Urinary bladder (tissue), 4 donors: ENCODE data around the gene DGLUCY. TPM values are rescaled to one million over a fixed set of nuclear protein-coding genes. Genes with fewer than 3 reads are reported as not detected.

Source experiments
- DNase-seq: peaks from one replicate; pipeline ENCODE4 v3.0.0-alpha.2; 2015; ENCODE audit errors: extremely low spot score
- H3K27ac ChIP-seq: one replicate; pipeline ENCODE4 v1.5.1; 2013; ENCODE audit warnings: low read depth, mild to moderate bottlenecking, moderate library complexity
- H3K36me3 ChIP-seq: one replicate; pipeline ENCODE4 v1.6.1; 2013; ENCODE audit warnings: mild to moderate bottlenecking, moderate library complexity; ENCODE audit not compliant: insufficient read depth
- H3K4me1 ChIP-seq: one replicate; pipeline ENCODE4 v1.6.1; 2013; ENCODE audit warnings: mild to moderate bottlenecking, moderate library complexity; ENCODE audit not compliant: insufficient read depth
- H3K4me3 ChIP-seq: one replicate; pipeline ENCODE4 v1.5.1; 2013; ENCODE audit warnings: low read depth, low read length
- WGBS: extraction: QIAGEN DNeasy Blood & Tissue Kit; methylation state at CpG from one replicate; pipeline ENCODE4 v1.1.7; 2013; 5-methylcytosine and 5-hydroxymethylcytosine counted together
- polyA plus RNA-seq: library from polyadenylated mRNA; stranded (reverse); fragments of 200-250 nt; gene quantifications from one replicate; pipeline ENCODE4 v1.2.3, GENCODE V29; 2013
- total RNA-seq: library from RNA; depleted of rRNA; stranded (reverse); fragments of >200 nt; gene quantifications from one replicate; pipeline ENCODE4 v1.2.3, GENCODE V29; 2014
- donor health status: healthy with polysubstance abuse.
- donor health status: healthy.

DGLUCY gene
- total and polyA plus RNA-seq, 2 donors, result 44.6 to 55.9 TPM

GRCh38 chr14:91129261-91129660 lies 15.4 kb downstream of the DGLUCY start:
- Histone ChIP-seq H3K36me3 (no peaks in the 10 kb centered on the region), H3K4me3 (no peak overlapping the region), H3K27ac (no peak overlapping the region), H3K4me1 (no peaks in the 10 kb centered on the region)
- 56% methylated on average over 2 of the region's 2 CpGs for WGBS
- DNase-seq, result no peak

DNA sequence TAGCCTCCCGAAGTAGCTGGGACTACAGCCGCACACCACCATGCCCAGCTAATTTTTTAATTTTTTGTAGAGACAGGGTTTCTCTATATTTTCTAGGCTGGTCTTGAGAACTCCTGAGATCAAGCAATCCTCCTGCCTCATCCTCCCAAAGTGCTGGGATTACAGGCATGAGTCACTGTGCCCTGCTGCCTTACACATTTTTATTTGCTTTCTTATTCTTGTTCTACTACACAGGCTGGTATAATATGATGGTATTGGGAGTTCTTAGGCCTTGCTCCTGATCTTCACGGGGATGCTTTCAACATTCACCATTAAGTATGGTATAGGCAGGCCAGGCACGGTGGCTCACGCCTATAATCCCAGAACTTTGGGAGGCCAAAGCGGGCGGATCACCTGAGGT lies 21.2 kb downstream of the DGLUCY start:
- Histone ChIP-seq H3K27ac (no peak overlapping the region), H3K4me3 (no peak overlapping the region), H3K36me3 (peaks cover 4% of the 10 kb centered on the region), H3K4me1 (no peaks in the 10 kb centered on the region)
- WGBS, result 97% methylated on average over 7 of the region's 7 CpGs
- DNase-seq, result no peak

DNA sequence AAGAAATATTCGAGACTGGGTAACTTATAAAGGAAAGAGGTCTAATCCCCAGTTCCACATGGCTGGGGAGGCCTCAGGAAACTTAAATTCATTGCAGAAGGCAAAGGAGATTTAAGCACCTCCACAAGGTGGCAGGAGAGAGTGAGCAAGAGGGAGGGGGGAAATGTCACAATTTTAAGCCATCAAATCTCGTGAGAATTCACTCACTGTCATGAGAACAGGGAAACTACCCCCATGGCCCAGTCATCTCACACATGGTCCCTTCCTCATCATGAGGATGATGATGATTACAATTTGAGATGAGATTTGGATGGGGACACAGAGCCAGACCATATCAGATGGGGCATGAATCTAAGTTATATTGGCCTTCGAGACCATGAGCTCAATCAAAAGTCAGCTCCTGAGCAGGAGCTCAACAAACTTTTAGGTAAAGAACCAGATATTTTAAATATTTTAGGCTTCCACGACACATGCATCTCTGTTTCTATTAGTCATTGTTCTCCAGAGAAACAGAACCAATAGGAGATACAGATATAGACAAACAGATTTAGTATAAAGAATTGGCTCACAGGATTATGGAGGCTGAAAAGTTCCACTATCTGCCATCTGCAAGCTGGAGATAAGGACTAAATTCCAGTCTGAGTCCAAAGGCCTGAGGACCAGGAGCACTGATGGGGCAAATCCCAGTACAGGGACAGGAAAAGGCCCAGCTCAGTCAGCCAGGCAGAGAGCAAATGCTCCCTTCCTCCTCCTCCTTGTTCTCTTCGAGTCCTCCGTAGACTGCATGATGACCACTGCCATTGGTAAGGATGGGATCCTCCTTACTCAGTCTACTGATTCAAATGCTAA lies 24.9 kb downstream of the DGLUCY start:
- peaks cover 4% of the 10 kb centered on the region for H3K36me3 ChIP-seq
- H3K4me1 ChIP-seq, result no peaks in the 10 kb centered on the region
- H3K4me3 ChIP-seq, result no peak overlapping the region
- DNase-seq, result no peak
- 89% methylated on average over 6 of the region's 6 CpGs for WGBS
- H3K27ac ChIP-seq, result no peak overlapping the region

DNA sequence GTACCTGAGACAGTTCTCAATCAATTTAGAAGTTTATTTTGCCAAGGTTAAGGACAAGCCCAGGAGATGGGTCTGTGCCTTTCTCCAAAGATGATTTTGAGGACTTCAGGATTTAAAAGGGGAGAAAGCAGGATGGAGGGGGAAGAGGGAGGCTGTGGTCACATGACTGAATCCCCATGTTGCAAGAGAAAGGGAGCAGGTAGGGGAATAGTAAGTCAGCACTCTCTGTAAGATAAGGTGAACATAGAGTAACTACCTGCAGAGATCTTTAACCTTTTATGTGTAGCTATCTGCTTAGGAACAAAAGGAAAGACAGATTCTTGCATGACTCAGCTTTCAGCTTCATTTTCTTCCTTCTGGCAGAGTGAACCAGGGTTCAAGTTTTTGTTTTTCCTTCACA lies 25.9 kb downstream of the DGLUCY start:
- Histone ChIP-seq H3K27ac (no peak overlapping the region), H3K4me1 (no peaks in the 10 kb centered on the region), H3K36me3 (peaks cover 3% of the 10 kb centered on the region), H3K4me3 (no peak overlapping the region)
- DNase-seq, result no peak

DNA sequence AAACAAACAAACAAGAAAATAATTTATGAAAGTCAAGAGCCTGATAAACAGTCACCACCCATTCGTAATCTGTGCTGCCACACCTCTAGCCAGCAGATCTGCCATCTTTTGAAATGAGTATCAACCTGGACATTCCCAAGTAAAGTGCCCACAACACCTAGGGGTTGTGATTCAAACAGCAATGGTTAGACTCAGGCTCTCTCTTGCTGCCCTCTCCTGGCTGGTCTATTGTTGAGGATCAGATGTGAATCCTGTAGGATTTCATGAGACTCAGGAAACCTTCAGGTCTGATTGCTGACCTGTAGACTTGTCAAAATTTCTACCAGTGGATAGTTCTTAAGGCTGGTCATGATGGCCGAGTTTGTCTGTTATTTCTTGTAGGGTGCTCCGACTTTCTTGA lies 26.8 kb downstream of the DGLUCY start:
- Histone ChIP-seq H3K36me3 (peaks cover 2% of the 10 kb centered on the region), H3K4me1 (no peaks in the 10 kb centered on the region), H3K27ac (no peak overlapping the region), H3K4me3 (no peak overlapping the region)
- DNase-seq, result no peak
- WGBS, result 90% methylated on average over 3 of the region's 3 CpGs

- no peak for DNase-seq
- no peak overlapping the region for H3K27ac ChIP-seq
- no peak overlapping the region for H3K4me3 ChIP-seq
- H3K4me1 ChIP-seq, result no peaks in the 10 kb centered on the region
- WGBS, result 74% methylated on average over 1 of the region's 1 CpG
- H3K36me3 ChIP-seq, result no peaks in the 10 kb centered on the region
Observed at GRCh38 chr14:91142214-91142668, 28.4 kb downstream of the DGLUCY start.

GRCh38 chr14:91143862-91144261 lies 30.0 kb downstream of the DGLUCY start:
- Histone ChIP-seq H3K4me3 (no peak overlapping the region), H3K36me3 (no peaks in the 10 kb centered on the region), H3K4me1 (no peaks in the 10 kb centered on the region), H3K27ac (no peak overlapping the region)
- WGBS, result 90% methylated on average over 8 of the region's 8 CpGs
- no peak for DNase-seq

DNA sequence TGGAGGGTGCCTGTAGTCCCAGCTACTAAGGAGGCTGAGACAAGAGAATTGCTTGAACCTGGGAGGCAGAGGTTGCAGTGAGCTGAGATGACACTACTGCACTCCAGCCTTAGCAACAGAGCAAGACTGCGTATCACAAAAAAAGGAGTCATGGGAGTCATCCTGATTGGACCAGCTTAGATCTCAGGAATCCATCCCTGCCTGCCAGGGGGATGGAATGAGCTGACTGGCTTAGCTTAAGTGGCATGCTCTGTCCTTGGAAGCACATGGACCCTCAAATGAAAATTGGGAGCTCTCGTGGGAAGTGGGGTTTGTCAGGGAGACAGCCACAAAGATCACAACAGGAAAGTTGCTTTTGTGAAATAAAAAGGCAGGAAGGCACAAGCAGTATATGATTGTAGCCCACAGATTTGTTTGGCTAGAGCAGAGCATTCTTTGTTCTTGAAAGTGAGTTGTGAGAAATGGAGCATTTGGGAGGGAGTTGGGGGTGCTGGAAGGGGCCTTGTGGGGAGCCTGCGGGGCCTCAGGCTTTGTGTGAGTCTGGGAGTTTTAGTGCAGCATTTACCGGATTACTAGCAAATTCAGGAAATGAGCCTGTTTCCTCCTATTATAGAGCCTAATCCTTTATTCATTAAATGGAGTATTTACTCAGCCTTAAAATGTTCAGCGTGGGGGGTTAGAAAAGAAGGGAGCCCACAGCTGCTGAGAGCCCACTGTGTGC lies 30.7 kb downstream of the DGLUCY start:
- Histone ChIP-seq H3K27ac (no peak overlapping the region), H3K4me3 (no peak overlapping the region), H3K4me1 (no peaks in the 10 kb centered on the region), H3K36me3 (no peaks in the 10 kb centered on the region)
- DNase-seq, result no peak
- WGBS, result 69% methylated on average over 5 of the region's 5 CpGs

DNA sequence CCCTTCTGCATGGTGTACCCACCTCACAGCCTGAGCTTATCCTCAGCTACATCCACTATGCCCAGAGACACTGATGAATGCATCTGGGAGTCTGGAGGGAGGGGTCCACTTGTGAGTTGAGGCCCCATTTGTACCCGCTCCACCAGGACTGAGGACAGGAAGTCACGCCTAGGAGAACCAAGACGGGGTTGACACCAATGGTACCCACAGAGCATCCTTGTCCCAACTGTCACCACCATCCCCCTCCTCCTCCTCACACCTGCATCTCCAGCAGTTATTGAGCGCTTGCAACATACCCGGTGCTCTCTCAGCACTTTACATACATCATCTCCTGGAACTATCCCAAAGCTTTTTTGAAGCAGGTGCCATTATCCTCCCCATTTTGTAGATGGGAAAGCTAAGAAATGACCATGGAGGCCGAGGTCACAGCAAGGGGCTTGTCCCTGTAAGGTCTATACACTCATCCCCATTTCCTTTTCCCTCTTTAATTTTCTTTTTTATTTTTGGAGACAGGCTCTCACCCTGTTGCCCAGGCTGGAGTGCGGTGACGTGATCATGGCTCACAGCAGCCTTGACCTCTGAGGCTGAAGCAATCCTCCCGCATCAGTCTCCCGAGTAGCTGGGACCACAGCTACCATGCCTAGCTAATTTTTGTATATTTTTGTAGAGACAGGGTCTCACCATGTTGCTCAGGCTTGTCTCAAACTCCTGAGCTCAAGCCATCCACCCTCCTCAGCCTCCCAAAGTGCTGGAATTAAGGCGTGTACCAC lies 31.7 kb downstream of the DGLUCY start:
- WGBS, result 96% methylated on average over 11 of the region's 11 CpGs
- Histone ChIP-seq H3K4me1 (no peaks in the 10 kb centered on the region), H3K27ac (no peak overlapping the region), H3K36me3 (no peaks in the 10 kb centered on the region), H3K4me3 (no peak overlapping the region)
- no peak for DNase-seq

GRCh38 chr14:91146661-91147060 lies 32.8 kb downstream of the DGLUCY start:
- 86% methylated on average over 5 of the region's 5 CpGs for WGBS
- DNase-seq, result no peak
- Histone ChIP-seq H3K4me3 (no peak overlapping the region), H3K36me3 (no peaks in the 10 kb centered on the region), H3K4me1 (no peaks in the 10 kb centered on the region), H3K27ac (no peak overlapping the region)

DNA sequence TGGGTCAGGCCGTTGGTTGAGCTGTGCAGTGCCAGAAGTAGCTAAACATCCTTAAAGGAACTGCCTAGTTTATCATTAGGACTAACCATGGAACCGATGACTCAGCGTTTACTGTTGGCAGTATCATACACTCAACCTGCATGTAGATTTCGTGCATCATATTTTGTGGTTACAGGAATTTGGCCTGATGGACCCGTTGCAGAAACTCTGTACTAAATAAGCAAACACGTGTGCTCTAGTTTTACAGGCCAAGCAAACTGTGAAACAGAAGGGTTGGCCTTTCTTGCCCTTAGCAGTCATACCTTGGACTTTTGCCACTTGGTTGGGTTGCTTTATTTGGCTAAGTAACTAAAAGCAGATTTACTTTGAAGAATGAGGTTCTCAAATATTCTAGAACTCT lies 35.6 kb downstream of the DGLUCY start:
- Histone ChIP-seq H3K4me1 (no peaks in the 10 kb centered on the region), H3K27ac (no peak overlapping the region), H3K36me3 (no peaks in the 10 kb centered on the region), H3K4me3 (no peak overlapping the region)
- DNase-seq, result no peak
- WGBS, result 13% methylated on average over 6 of the region's 6 CpGs

DNA sequence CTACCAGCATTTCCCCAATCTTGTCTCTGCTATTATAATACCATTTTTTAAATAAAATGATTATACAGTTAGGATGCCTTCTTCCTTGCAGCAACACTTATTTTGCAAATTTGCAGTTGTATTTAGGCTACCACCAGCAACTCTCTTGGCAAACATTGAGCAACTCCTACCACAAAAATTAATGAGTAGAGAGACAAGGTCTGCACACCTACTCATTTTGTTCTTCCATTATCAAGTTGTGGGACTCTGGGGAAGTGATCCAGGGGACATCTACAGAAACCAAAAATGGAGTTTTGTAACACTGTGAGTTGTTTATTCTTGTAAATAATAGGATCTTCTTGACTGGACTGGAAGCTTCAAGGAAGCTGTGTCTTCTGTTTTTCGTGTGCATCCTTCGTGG lies 38.6 kb downstream of the DGLUCY start:
- H3K36me3 ChIP-seq, result no peaks in the 10 kb centered on the region
- H3K4me3 ChIP-seq, result no peak overlapping the region
- DNase-seq, result no peak
- H3K4me1 ChIP-seq, result no peaks in the 10 kb centered on the region
- no peak overlapping the region for H3K27ac ChIP-seq
- 76% methylated on average over 2 of the region's 2 CpGs for WGBS

GRCh38 chr14:91153360-91153759 lies 39.5 kb downstream of the DGLUCY start:
- 89% methylated on average over 9 of the region's 9 CpGs for WGBS
- H3K4me3 ChIP-seq, result no peak overlapping the region
- H3K36me3 ChIP-seq, result no peaks in the 10 kb centered on the region
- no peaks in the 10 kb centered on the region for H3K4me1 ChIP-seq
- no peak overlapping the region for H3K27ac ChIP-seq
- no peak for DNase-seq
